H9 (cell line): ENCODE results near the gene LLGL2. TPM values are rescaled to one million over a fixed set of nuclear protein-coding genes. Genes with fewer than 3 reads are reported as not detected.

Experiments
- DNase-seq: peaks from one replicate; pipeline ENCODE4 v3.0.0-alpha.2; 2017
- H2AFZ ChIP-seq: one replicate; pipeline ENCODE4 v1.6.1; 2013; ENCODE audit warnings: mild to moderate bottlenecking, low read length, control low read depth, moderate library complexity
- H2AK5ac ChIP-seq: 2 replicates; pipeline ENCODE4 v1.6.1; 2013; ENCODE audit warnings: low read length, control low read depth, mixed read lengths; ENCODE audit not compliant: insufficient read length
- H2BK120ac ChIP-seq: one replicate; pipeline ENCODE4 v1.6.1; 2013; ENCODE audit warnings: low read depth, mild to moderate bottlenecking, low read length, control low read depth, inconsistent platforms; ENCODE audit not compliant: poor library complexity, severe bottlenecking
- H2BK12ac ChIP-seq: 2 replicates; pipeline ENCODE4 v1.6.1; 2013; ENCODE audit warnings: low read length, control low read depth, mixed read lengths, low read depth; ENCODE audit not compliant: insufficient read length
- H2BK15ac ChIP-seq: 2 replicates; pipeline ENCODE4 v1.6.1; 2013; ENCODE audit warnings: low read depth, low read length, control low read depth
- H2BK20ac ChIP-seq: one replicate; pipeline ENCODE4 v1.6.1; 2013; ENCODE audit warnings: low read depth, mild to moderate bottlenecking, low read length, control low read depth, inconsistent platforms; ENCODE audit not compliant: poor library complexity, severe bottlenecking
- H2BK5ac ChIP-seq: 2 replicates; pipeline ENCODE4 v1.6.1; 2013; ENCODE audit warnings: low read length, control low read depth, mixed read lengths; ENCODE audit not compliant: insufficient read length
- H3K14ac ChIP-seq: 2 replicates; pipeline ENCODE4 v1.6.1; 2013; ENCODE audit warnings: low read length, control low read depth; ENCODE audit not compliant: insufficient read depth
- H3K18ac ChIP-seq: 2 replicates; pipeline ENCODE4 v1.6.1; 2013; ENCODE audit warnings: low read depth, mild to moderate bottlenecking, mixed read lengths, low read length, control low read depth; ENCODE audit not compliant: insufficient read length
- H3K23ac ChIP-seq: 2 replicates; pipeline ENCODE4 v1.6.1; 2013; ENCODE audit warnings: low read length, control low read depth, mixed read lengths, low read depth; ENCODE audit not compliant: insufficient read length
- H3K23me2 ChIP-seq: 2 replicates; pipeline ENCODE4 v1.6.1; 2013; ENCODE audit warnings: low read depth, mild to moderate bottlenecking, mixed read lengths, low read length, control low read depth; ENCODE audit not compliant: insufficient read length, poor library complexity, severe bottlenecking
- H3K27ac ChIP-seq: 2 replicates; pipeline ENCODE4 v1.5.1; 2013; ENCODE audit warnings: low read length, control low read depth, mixed read lengths, low read depth; ENCODE audit not compliant: insufficient read length
- H3K27me3 ChIP-seq: 2 replicates; pipeline ENCODE4 v1.6.1; 2013; ENCODE audit warnings: low read length, control low read depth, inconsistent platforms; ENCODE audit not compliant: insufficient read depth
- H3K4ac ChIP-seq: 2 replicates; pipeline ENCODE4 v1.6.1; 2013; ENCODE audit warnings: low read depth, mild to moderate bottlenecking, control low read depth, inconsistent platforms, low read length, moderate library complexity
- H3K4me1 ChIP-seq: 2 replicates; pipeline ENCODE4 v1.6.1; 2013; ENCODE audit warnings: low read length, control low read depth, inconsistent platforms; ENCODE audit not compliant: insufficient read depth
- H3K4me2 ChIP-seq: 2 replicates; pipeline ENCODE4 v1.6.1; 2013; ENCODE audit warnings: low read length, control low read depth, mixed read lengths; ENCODE audit not compliant: insufficient read length, insufficient read depth
- H3K56ac ChIP-seq: 2 replicates; pipeline ENCODE4 v1.6.1; 2013; ENCODE audit warnings: low read depth, mild to moderate bottlenecking, mixed read lengths, low read length, control low read depth; ENCODE audit not compliant: insufficient read length
- H3K79me1 ChIP-seq: 2 replicates; pipeline ENCODE4 v1.6.1; 2013; ENCODE audit warnings: low read depth, mild to moderate bottlenecking, moderate library complexity, low read length, control low read depth, inconsistent platforms; ENCODE audit not compliant: insufficient read depth, poor library complexity, severe bottlenecking
- H3K79me2 ChIP-seq: 2 replicates; pipeline ENCODE4 v1.6.1; 2013; ENCODE audit warnings: low read length, control low read depth, inconsistent platforms; ENCODE audit not compliant: insufficient read depth
- H3K9ac ChIP-seq: 2 replicates; pipeline ENCODE4 v1.6.1; 2013; ENCODE audit warnings: low read length, control low read depth, mixed read lengths; ENCODE audit not compliant: insufficient read length; ENCODE audit errors: extremely low read depth
- H3K9me3 ChIP-seq: one replicate; pipeline ENCODE4 v1.6.1; 2013; ENCODE audit warnings: low read depth, low read length, inconsistent platforms; ENCODE audit not compliant: control insufficient read depth
- H3T11ph ChIP-seq: one replicate; pipeline ENCODE4 v1.6.1; 2013; ENCODE audit warnings: mild to moderate bottlenecking, low read length, control low read depth, inconsistent platforms
- H4K20me1 ChIP-seq: one replicate; pipeline ENCODE4 v1.6.1; 2013; ENCODE audit not compliant: control insufficient read depth, insufficient read length, insufficient read depth
- H4K5ac ChIP-seq: 2 replicates; pipeline ENCODE4 v1.6.1; 2013; ENCODE audit warnings: low read depth, mild to moderate bottlenecking, mixed read lengths, low read length, control low read depth; ENCODE audit not compliant: insufficient read length
- H4K8ac ChIP-seq: replicated peaks from 2 replicates; pipeline ENCODE4 v1.6.1; 2013; ENCODE audit warnings: low read length, control low read depth, mixed read lengths, low read depth; ENCODE audit not compliant: insufficient read length
- H4K91ac ChIP-seq: 2 replicates; pipeline ENCODE4 v1.6.1; 2013; ENCODE audit warnings: low read depth, mild to moderate bottlenecking, moderate library complexity, mixed read lengths, low read length, control low read depth; ENCODE audit not compliant: insufficient read length
- H3K27ac Mint-ChIP-seq, 3 experiments: 2 replicates in 2 of 3; 3 replicates in 1 of 3; pipeline ENCODE4 v1.8.0; 2020 to 2021; ENCODE audit warnings: mixed read lengths in 3 of 3, mild to moderate bottlenecking in 1 of 3, moderate library complexity in 1 of 3
- H3K27me3 Mint-ChIP-seq: 2 replicates; pipeline ENCODE4 v1.8.0; 2021; ENCODE audit warnings: low read depth, mild to moderate bottlenecking, moderate library complexity, mixed read lengths
- H3K36me3 Mint-ChIP-seq, 3 experiments: 2 replicates in 2 of 3; 3 replicates in 1 of 3; pipeline ENCODE4 v1.8.0; 2020 to 2021; ENCODE audit warnings: low read depth in 3 of 3, mixed read lengths in 3 of 3; ENCODE audit not compliant: insufficient read depth in 1 of 3
- H3K4me1 Mint-ChIP-seq, 2 experiments: 2 replicates each; pipeline ENCODE4 v1.8.0; 2020; ENCODE audit warnings: mixed read lengths in 2 of 2
- H3K4me3 Mint-ChIP-seq, 2 experiments: 2 replicates in 1 of 2; 3 replicates in 1 of 2; pipeline ENCODE4 v1.8.0; 2020 to 2021; ENCODE audit warnings: mild to moderate bottlenecking in 2 of 2, mixed read lengths in 2 of 2, moderate library complexity in 1 of 2
- H3K9me3 Mint-ChIP-seq, 2 experiments: 2 replicates in 1 of 2; 3 replicates in 1 of 2; pipeline ENCODE4 v1.8.0; 2020; ENCODE audit warnings: mild to moderate bottlenecking in 2 of 2, mixed read lengths in 2 of 2, moderate library complexity in 1 of 2
- CTCF ChIP-seq: fragments of 200-600 bp; sonication (generic); conservative IDR thresholded peaks from 3 replicates; pipeline ENCODE4 v1.8.0; 2021; ENCODE audit warnings: antibody characterized with exemption, mild to moderate bottlenecking
- WGBS: extraction: QIAGEN DNeasy Blood & Tissue Kit; methylation state at CpG from one replicate; pipeline ENCODE4 v1.1.7; 2013; ENCODE audit warnings: missing lambda C conversion rate, low lambda C conversion rate, mixed read lengths; ENCODE audit not compliant: insufficient read length; ENCODE audit errors: extremely low coverage; 5-methylcytosine and 5-hydroxymethylcytosine counted together
- total RNA-seq: library from RNA; stranded (reverse); gene quantifications from 2 replicates; pipeline ENCODE4 v1.2.1, GENCODE V29; 2021

Gene LLGL2
- total RNA-seq, 1 experiment from 2014 or later = 90.4 TPM

- H4K20me1 ChIP-seq = no peaks in the 10 kb centered on the region
- no peak overlapping the region for H4K8ac ChIP-seq
- H3K4me2 ChIP-seq = no peak overlapping the region
- no peak overlapping the region for H2BK12ac ChIP-seq
- peaks cover 0 to 52% (median 30%) of the 10 kb centered on the region in 3 experiments; a peak in 5 of 7 replicates for H3K36me3 Mint-ChIP-seq
- no peak overlapping the region for H3K23ac ChIP-seq
- no peak overlapping the region for H3K4me3 Mint-ChIP-seq
- H3K9ac ChIP-seq = no peak overlapping the region
- no peaks in the 10 kb centered on the region for H3K4me1 ChIP-seq
- no peak overlapping the region for H2BK20ac ChIP-seq
- no peak overlapping the region for H3K4ac ChIP-seq
- no CpG with 5 or more reads among the region's 40 CpGs for WGBS
- no peak overlapping the region for H2BK120ac ChIP-seq
- no peak for TF ChIP-seq CTCF
- H3K27me3 ChIP-seq = no peaks in the 10 kb centered on the region
- no peak overlapping the region for H2BK15ac ChIP-seq
- no peak overlapping the region for H4K5ac ChIP-seq
- no peak overlapping the region for H3T11ph ChIP-seq
- H3K9me3 ChIP-seq = no peaks in the 10 kb centered on the region
- H4K91ac ChIP-seq = no peak overlapping the region
- H3K56ac ChIP-seq = no peak overlapping the region
- no peak overlapping the region for H2AK5ac ChIP-seq
- H3K14ac ChIP-seq = no peak overlapping the region
- no peaks in the 10 kb centered on the region; the same call in 1 of the 2 replicates for H3K27me3 Mint-ChIP-seq
- H3K27ac Mint-ChIP-seq = no peak overlapping the region
- no peak overlapping the region for H2AFZ ChIP-seq
- H3K4me1 Mint-ChIP-seq = no peaks in the 10 kb centered on the region
- H3K18ac ChIP-seq = no peak overlapping the region
- no peaks in the 10 kb centered on the region for H3K79me1 ChIP-seq
- H3K23me2 ChIP-seq = no peaks in the 10 kb centered on the region
- DNase-seq = no peak
- no peak overlapping the region for H2BK5ac ChIP-seq
- H3K79me2 ChIP-seq = no peaks in the 10 kb centered on the region
- H3K27ac ChIP-seq = no peak overlapping the region
- H3K9me3 Mint-ChIP-seq = no peaks in the 10 kb centered on the region
Measured at GRCh38 chr17:75502072-75502720, 23.3 kb upstream of the LLGL2 start.
